ENCODE results near the gene BCL2. TPM values are rescaled to one million over a fixed set of nuclear protein-coding genes. Genes with fewer than 3 reads are reported as not detected.

BCL2 gene
- total RNA-seq, 1 donor from 2014 or later: 7.7 TPM

GRCh38 chr18:63180321-63180720 lies 139.2 kb downstream of the BCL2 start:
- ATAC-seq (no peak), DNase-seq (no peak)
- intact Hi-C loops (cut with micrococcal nuclease): no loop called here

GRCh38 chr18:63179422-63179821 lies 140.1 kb downstream of the BCL2 start:
- intact Hi-C loops (cut with micrococcal nuclease): no loop called here
- DNase-seq (no peak), ATAC-seq (no peak)

- ATAC-seq (no peak), DNase-seq (no peak)
- intact Hi-C loops (cut with micrococcal nuclease): no loop called here
These were observed 140.6 kb downstream of the BCL2 start for GRCh38 chr18:63178971-63179370.

GRCh38 chr18:63177919-63178821 lies 141.4 kb downstream of the BCL2 start:
- ATAC-seq: peak; percentile 82
- intact Hi-C loops (cut with micrococcal nuclease): no loop called here

GRCh38 chr18:63177259-63177658 lies 142.3 kb downstream of the BCL2 start:
- intact Hi-C loops (cut with micrococcal nuclease): no loop called here
- ATAC-seq: no peak
- DNase-seq: no peak

More at GRCh38 chr18:63177919-63178821, 141.4 kb downstream of the BCL2 start:
- peak; percentile 85 for DNase-seq

- intact Hi-C loops (cut with micrococcal nuclease): no loop called here
- DNase-seq: no peak
These were observed 144.3 kb downstream of the BCL2 start for GRCh38 chr18:63175264-63175663.

GRCh38 chr18:63173983-63174382 lies 145.6 kb downstream of the BCL2 start:
- intact Hi-C loops (cut with micrococcal nuclease): no loop called here
- ATAC-seq (no peak), DNase-seq (no peak)

More at GRCh38 chr18:63175264-63175663, 144.3 kb downstream of the BCL2 start:
- ATAC-seq: no peak

- no peak for DNase-seq
- intact Hi-C loops (cut with micrococcal nuclease): no loop called here
- no peak for ATAC-seq
These were observed 149.7 kb downstream of the BCL2 start for GRCh38 chr18:63169853-63170252.

GRCh38 chr18:63168287-63168686 lies 151.3 kb downstream of the BCL2 start:
- ATAC-seq (no peak), DNase-seq (no peak)
- intact Hi-C loops (cut with micrococcal nuclease): no loop called here

GRCh38 chr18:63166142-63166541 lies 153.4 kb downstream of the BCL2 start:
- intact Hi-C loops (cut with micrococcal nuclease): no loop called here
- ATAC-seq (no peak), DNase-seq (no peak)

- intact Hi-C loops (cut with micrococcal nuclease): no loop called here
These were observed 155.2 kb downstream of the BCL2 start for GRCh38 chr18:63164396-63164795.

GRCh38 chr18:63162271-63163014 lies 157.1 kb downstream of the BCL2 start:
- ATAC-seq: peak; percentile 21

More at GRCh38 chr18:63164396-63164795, 155.2 kb downstream of the BCL2 start:
- ATAC-seq: no peak
- DNase-seq: no peak

GRCh38 chr18:63161761-63162195 lies 157.8 kb downstream of the BCL2 start:
- DNase-seq: peak; percentile 57
- intact Hi-C loops (cut with micrococcal nuclease): no loop called here
- peak; percentile 92 for ATAC-seq

More at GRCh38 chr18:63162271-63163014, 157.1 kb downstream of the BCL2 start:
- intact Hi-C loops (cut with micrococcal nuclease): no loop called here
- no peak for DNase-seq

GRCh38 chr18:63161032-63161760 lies 158.4 kb downstream of the BCL2 start:
- ATAC-seq: no peak
- intact Hi-C loops (cut with micrococcal nuclease): no loop called here

GRCh38 chr18:63160172-63160995 lies 159.2 kb downstream of the BCL2 start:
- intact Hi-C loops (cut with micrococcal nuclease): no loop called here
- no peak for DNase-seq
- no peak for ATAC-seq

More at GRCh38 chr18:63161032-63161760, 158.4 kb downstream of the BCL2 start:
- no peak for DNase-seq

- ATAC-seq (no peak), DNase-seq (no peak)
- intact Hi-C loops (cut with micrococcal nuclease): loop anchor here (10.0 kb wide), 1 partner anchor 135 kb away; no protein-coding TSS in a partner anchor
These were observed 160.0 kb downstream of the BCL2 start for GRCh38 chr18:63159590-63159989.

GRCh38 chr18:63158676-63159291 lies 160.8 kb downstream of the BCL2 start:
- intact Hi-C loops (cut with micrococcal nuclease): loop anchor here (10.0 kb wide), 1 partner anchor 134 kb away; no protein-coding TSS in a partner anchor
- no peak for DNase-seq
- ATAC-seq: no peak
